HK-2 (cell line): ENCODE data around the gene CACUL1.

Source experiments
- DNase-seq: peaks from one replicate; pipeline ENCODE4 v3.0.0-alpha.2; 2018; ENCODE audit not compliant: unreplicated experiment

The CACUL1 gene

GRCh38 chr10:118732245-118733165 is 22.3 kb downstream of the CACUL1 start:
- DNase-seq, result no peak

- no peak for DNase-seq
These were observed 23.9 kb downstream of the CACUL1 start for GRCh38 chr10:118730756-118731456.

GRCh38 chr10:118729641-118730258 is 25.0 kb downstream of the CACUL1 start:
- no peak for DNase-seq

- no peak for DNase-seq
These were observed 25.6 kb downstream of the CACUL1 start for GRCh38 chr10:118729200-118729599.

- DNase-seq, result no peak
These were observed 28.8 kb downstream of the CACUL1 start for GRCh38 chr10:118725886-118726500.

GRCh38 chr10:118723466-118723865 is 31.3 kb downstream of the CACUL1 start:
- no peak for DNase-seq

- DNase-seq, result no peak
These were observed 33.3 kb downstream of the CACUL1 start for GRCh38 chr10:118721539-118721876.

GRCh38 chr10:118720685-118721538 is 33.9 kb downstream of the CACUL1 start:
- peak; percentile 30 for DNase-seq

- DNase-seq, result no peak
These were observed 40.4 kb downstream of the CACUL1 start for GRCh38 chr10:118714366-118714765.

- no peak for DNase-seq
These were observed 41.7 kb downstream of the CACUL1 start for GRCh38 chr10:118712930-118713634.

- no peak for DNase-seq
These were observed 42.7 kb downstream of the CACUL1 start for GRCh38 chr10:118712080-118712479.

- DNase-seq, result no peak
These were observed 44.3 kb downstream of the CACUL1 start for GRCh38 chr10:118710487-118710886.

- DNase-seq, result no peak
These were observed 46.2 kb downstream of the CACUL1 start for GRCh38 chr10:118708571-118708970.

GRCh38 chr10:118704711-118705110 is 50.1 kb downstream of the CACUL1 start:
- DNase-seq, result no peak

GRCh38 chr10:118701529-118702323 is 53.0 kb downstream of the CACUL1 start:
- no peak for DNase-seq

- peak; percentile 58 for DNase-seq
These were observed 56.3 kb downstream of the CACUL1 start for GRCh38 chr10:118698421-118698820.

- DNase-seq, result no peak
These were observed 59.9 kb downstream of the CACUL1 start for GRCh38 chr10:118694848-118695247.

GRCh38 chr10:118692872-118693271 is 61.9 kb downstream of the CACUL1 start:
- DNase-seq, result no peak

- no peak for DNase-seq
These were observed 65.5 kb downstream of the CACUL1 start for GRCh38 chr10:118689070-118689858.
